Right lobe of liver (tissue), 6 donors: Measurements from ENCODE around the gene ZBTB45. TPM values are rescaled to one million over a fixed set of nuclear protein-coding genes. Genes with fewer than 3 reads are reported as not detected.

ENCODE experiments used
- ATAC-seq, 4 donors: fragments of 200-7000 bp; cut with Tn5 transposase; one replicate each; pipeline ENCODE4 v1.9.1; 2020; ENCODE audit warnings: mild to moderate bottlenecking in 4 of 4, moderate library complexity in 4 of 4
- DNase-seq, 3 donors: peaks; one replicate each; pipeline ENCODE4 v3.0.0-alpha.2; 2020
- H3K27ac ChIP-seq, 3 donors: fragments of 200-600 bp; one replicate each; pipeline ENCODE4 v1.8.0; 2022
- H3K27me3 ChIP-seq, 2 donors: fragments of 200-600 bp; one replicate each; pipeline ENCODE4 v1.8.0; 2022
- H3K36me3 ChIP-seq, 4 donors: fragments of 200-600 bp; sonication (generic) in 1 of 4; one replicate each; pipeline versions ENCODE4 v1.5.1 to v1.8.0; 2017 to 2022; ENCODE audit warnings: control low read depth in 1 of 4
- H3K4me1 ChIP-seq, 4 donors: fragments of 200-600 bp; sonication (generic) in 1 of 4; one replicate each; pipeline versions ENCODE4 v1.5.1 to v1.8.0; 2017 to 2022; ENCODE audit warnings: control low read depth in 1 of 4
- H3K4me3 ChIP-seq, 3 donors: fragments of 200-600 bp; one replicate each; pipeline ENCODE4 v1.8.0; 2022
- H3K9me3 ChIP-seq, 4 donors: fragments of 200-600 bp; sonication (generic) in 1 of 4; one replicate each; pipeline versions ENCODE4 v1.5.1 to v1.8.0; 2017 to 2022; ENCODE audit warnings: control low read depth in 1 of 4
- POLR2A ChIP-seq: fragments of 450-650 bp; IDR thresholded peaks from one replicate; pipeline ENCODE4 v1.6.1; 2017; ENCODE audit warnings: antibody characterized with exemption, mild to moderate bottlenecking
- WGBS: methylation state at CpG from one replicate; pipeline ENCODE4 v1.1.6; 2018; ENCODE audit warnings: low coverage, low lambda C conversion rate; ENCODE audit not compliant: insufficient coverage; ENCODE audit errors: missing lambda C conversion rate; 5-methylcytosine and 5-hydroxymethylcytosine counted together
- intact Hi-C, 2 donors: fragments of 100-400 bp; cut with DNase I; formaldehyde crosslinking; loops; one replicate each; pipeline versions ENCODE4 v1.11.2 to v1.14.1; 2022
- total RNA-seq, 6 experiments: library from RNA; depleted of rRNA in 2 of 6; stranded (reverse); fragments of >200 nt in 2 of 6; fragmentation: NEBNext Ultra II Directional in 3 of 6; extraction: Animal tissue kit (Norgen Biotek cat#: 25700) in 3 of 6; gene quantifications; one replicate each; pipeline versions ENCODE4 v1.1.0 to v1.2.4, GENCODE V29; 2016 to 2023
- TF ChIP-seq, protein P1 (sequence below), 4 donors: fragments of 200-600 bp in 3 of 4; fragments of 450-650 bp in 1 of 4; IDR thresholded peaks; one replicate each; pipeline versions ENCODE4 v1.5.1 to v1.8.0; 2016 to 2022; ENCODE audit warnings: antibody characterized with exemption in 4 of 4, mild to moderate bottlenecking in 2 of 4
- donor health status: DM: no; HTN: yes; CAD: no.
- donor health status: DM: no; HTN: no; CAD: no.
- donor health status: DM: no; HTN: no; CAD: no.
- donor health status: DM: no; HTN: yes; CAD: no.
- donor health status: DM: no; HTN: yes; CAD: no.

The ZBTB45 gene
- total RNA-seq, 6 experiments from 2014 or later: 3.5 to 4.8 (median 4.3) TPM

DNA sequence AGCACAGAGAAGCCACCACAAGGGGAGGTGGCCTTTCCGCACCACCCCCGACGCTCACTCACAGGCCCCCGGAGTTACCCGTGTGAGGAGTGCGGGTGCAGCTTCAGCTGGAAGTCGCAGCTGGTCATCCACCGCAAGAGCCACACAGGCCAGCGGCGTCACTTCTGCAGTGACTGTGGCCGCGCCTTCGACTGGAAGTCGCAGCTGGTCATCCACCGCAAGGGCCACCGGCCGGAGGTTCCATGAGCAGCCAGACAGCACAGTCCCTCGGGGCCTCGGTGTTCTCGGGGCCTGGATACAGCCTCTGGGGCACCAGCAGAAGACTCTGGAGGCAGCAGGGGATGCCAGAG, 39.2 kb downstream of the ZBTB45 start:
- TF ChIP-seq, protein P1, sequence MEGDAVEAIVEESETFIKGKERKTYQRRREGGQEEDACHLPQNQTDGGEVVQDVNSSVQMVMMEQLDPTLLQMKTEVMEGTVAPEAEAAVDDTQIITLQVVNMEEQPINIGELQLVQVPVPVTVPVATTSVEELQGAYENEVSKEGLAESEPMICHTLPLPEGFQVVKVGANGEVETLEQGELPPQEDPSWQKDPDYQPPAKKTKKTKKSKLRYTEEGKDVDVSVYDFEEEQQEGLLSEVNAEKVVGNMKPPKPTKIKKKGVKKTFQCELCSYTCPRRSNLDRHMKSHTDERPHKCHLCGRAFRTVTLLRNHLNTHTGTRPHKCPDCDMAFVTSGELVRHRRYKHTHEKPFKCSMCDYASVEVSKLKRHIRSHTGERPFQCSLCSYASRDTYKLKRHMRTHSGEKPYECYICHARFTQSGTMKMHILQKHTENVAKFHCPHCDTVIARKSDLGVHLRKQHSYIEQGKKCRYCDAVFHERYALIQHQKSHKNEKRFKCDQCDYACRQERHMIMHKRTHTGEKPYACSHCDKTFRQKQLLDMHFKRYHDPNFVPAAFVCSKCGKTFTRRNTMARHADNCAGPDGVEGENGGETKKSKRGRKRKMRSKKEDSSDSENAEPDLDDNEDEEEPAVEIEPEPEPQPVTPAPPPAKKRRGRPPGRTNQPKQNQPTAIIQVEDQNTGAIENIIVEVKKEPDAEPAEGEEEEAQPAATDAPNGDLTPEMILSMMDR (IDR thresholded peaks at IDR 0.05): no peak
- no peak for TF ChIP-seq POLR2A
- Histone ChIP-seq H3K36me3 (peaks cover 0 to 4% (median 0%) of the 10 kb centered on the region in 4 donors), H3K27ac (no peak overlapping the region), H3K4me1 (peaks cover 0 to 14% (median 4%) of the 10 kb centered on the region in 4 donors), H3K27me3 (no peaks in the 10 kb centered on the region), H3K4me3 (no peak overlapping the region), H3K9me3 (no peaks in the 10 kb centered on the region)
- ATAC-seq (no peak), DNase-seq (no peak)
- 80% methylated on average over 1 of the region's 20 CpGs for WGBS
- intact Hi-C loops: no loop called here

DNA sequence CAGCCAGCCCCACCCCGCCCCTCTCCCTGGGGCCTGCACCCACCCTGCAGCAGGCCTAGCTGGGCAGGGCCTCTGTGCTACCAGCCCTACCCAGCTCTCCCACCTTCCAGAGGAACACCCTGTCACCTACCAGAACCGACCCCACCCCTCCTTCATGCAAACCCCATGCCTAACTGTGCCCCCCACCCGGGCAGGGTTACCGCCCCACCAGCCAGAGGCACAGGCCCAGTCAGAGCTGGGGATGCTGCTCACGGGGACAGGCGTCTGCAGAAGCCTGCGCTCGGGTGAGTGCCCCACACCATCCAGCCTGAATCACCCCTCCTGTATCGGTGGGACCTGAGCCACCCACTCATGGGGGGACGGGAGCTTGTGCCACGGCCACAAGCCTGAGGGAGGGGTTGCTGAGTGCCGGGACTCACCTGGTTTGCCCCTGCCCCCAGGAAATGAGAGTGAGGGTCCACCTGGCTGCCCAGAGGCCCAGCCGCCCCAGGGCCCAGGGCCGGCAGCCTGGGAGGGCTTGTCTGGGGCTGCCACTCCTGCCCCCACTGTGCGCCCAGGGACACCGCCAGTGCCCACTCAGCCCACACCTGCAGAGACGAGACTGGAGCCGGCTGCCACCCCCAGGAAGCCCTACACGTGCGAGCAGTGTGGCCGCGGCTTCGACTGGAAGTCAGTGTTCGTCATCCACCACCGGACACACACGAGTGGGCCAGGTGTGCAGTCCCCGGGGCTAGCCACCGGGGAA, 39.7 kb downstream of the ZBTB45 start:
- no peak overlapping the region for H3K4me3 ChIP-seq
- 93% methylated on average over 6 of the region's 28 CpGs for WGBS
- peak in 1 of 3 donors; percentile 54 for DNase-seq
- intact Hi-C loops: no loop called here
- TF ChIP-seq POLR2A: no peak
- TF ChIP-seq, protein P1 (IDR thresholded peaks at IDR 0.05): no peak
- H3K27me3 ChIP-seq: no peaks in the 10 kb centered on the region
- H3K27ac ChIP-seq: no peak overlapping the region
- H3K4me1 ChIP-seq: peaks cover 0 to 19% (median 7%) of the 10 kb centered on the region in 4 donors
- H3K36me3 ChIP-seq: peaks cover 0 to 4% (median 0%) of the 10 kb centered on the region in 4 donors
- ATAC-seq: no peak
- H3K9me3 ChIP-seq: no peaks in the 10 kb centered on the region

DNA sequence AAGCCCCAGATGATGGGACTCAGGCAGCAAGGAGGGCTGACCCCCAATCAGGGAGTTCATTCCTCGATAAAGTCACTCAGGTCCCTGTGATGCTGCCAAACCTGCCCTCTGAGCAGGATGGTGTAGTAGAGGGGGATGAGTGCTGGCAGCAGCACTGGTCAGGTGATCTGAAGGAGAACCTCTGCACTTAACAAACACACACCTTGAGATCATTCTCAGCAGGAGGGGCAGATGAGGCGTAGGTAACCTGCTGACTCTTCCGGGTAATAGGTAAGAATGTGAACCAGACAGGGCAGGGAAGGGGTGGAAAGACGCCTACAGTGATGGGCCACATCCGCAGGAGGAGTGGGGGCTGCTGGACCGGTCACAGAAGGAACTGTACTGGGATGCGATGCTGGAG, 40.3 kb downstream of the ZBTB45 start:
- intact Hi-C loops: no loop called here
- Histone ChIP-seq H3K36me3 (peaks cover 0 to 4% (median 0%) of the 10 kb centered on the region in 4 donors), H3K9me3 (no peaks in the 10 kb centered on the region), H3K4me3 (no peak overlapping the region), H3K27ac (no peak overlapping the region), H3K27me3 (no peaks in the 10 kb centered on the region), H3K4me1 (peaks cover 0 to 24% (median 9%) of the 10 kb centered on the region in 4 donors)
- TF ChIP-seq, protein P1 (IDR thresholded peaks at IDR 0.05): no peak
- TF ChIP-seq POLR2A: no peak
- WGBS: 92% methylated on average over 4 of the region's 7 CpGs
- ATAC-seq (no peak), DNase-seq (no peak)

DNA sequence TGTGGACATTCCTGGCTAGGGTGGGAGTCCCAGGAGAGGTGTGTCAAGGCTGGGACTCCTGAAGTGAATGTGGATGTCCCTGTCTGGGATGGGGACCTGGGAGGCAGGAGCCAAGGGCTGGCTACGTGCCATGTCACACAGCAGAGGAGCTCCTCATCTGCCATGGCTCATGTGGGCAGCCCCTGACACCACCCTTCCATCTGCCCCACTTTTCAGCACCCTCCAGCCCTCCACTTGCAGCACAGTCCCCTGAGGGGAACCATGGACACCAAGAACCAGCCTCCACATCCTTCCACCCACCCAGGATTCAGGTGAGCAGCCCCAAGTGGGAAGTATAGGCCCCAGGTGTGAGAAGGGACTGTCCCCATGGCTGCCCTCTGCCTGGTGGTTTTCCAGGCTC, 41.7 kb downstream of the ZBTB45 start:
- no CpG with 5 or more reads among the region's 1 CpG for WGBS
- Histone ChIP-seq H3K27ac (peak overlapping the region in 2 of 3 donors; percentile 81 to 91), H3K36me3 (peaks cover 0 to 4% (median 0%) of the 10 kb centered on the region in 4 donors), H3K27me3 (no peaks in the 10 kb centered on the region), H3K4me1 (peaks cover 0 to 24% (median 9%) of the 10 kb centered on the region in 4 donors), H3K4me3 (no peak overlapping the region), H3K9me3 (no peaks in the 10 kb centered on the region)
- no peak for TF ChIP-seq POLR2A
- TF ChIP-seq, protein P1 (IDR thresholded peaks at IDR 0.05): no peak
- DNase-seq (peak in 1 of 3 donors; percentile 57), ATAC-seq (no peak)
- intact Hi-C loops: no loop called here
